GM21529 (cell line): ENCODE data around the gene SSX2B.
"Not testable (repeated sequence)": the region's sequence is repeated elsewhere in the genome, so short reads cannot be mapped to it uniquely, and the experiment has no call there.

Experiments used
- ATAC-seq: cut with Tn5 transposase; IDR thresholded peaks from one replicate; pipeline ENCODE4 v1.9.1; 2021; ENCODE audit not compliant: unreplicated experiment

The SSX2B gene, protein sequence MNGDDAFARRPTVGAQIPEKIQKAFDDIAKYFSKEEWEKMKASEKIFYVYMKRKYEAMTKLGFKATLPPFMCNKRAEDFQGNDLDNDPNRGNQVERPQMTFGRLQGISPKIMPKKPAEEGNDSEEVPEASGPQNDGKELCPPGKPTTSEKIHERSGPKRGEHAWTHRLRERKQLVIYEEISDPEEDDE

DNA sequence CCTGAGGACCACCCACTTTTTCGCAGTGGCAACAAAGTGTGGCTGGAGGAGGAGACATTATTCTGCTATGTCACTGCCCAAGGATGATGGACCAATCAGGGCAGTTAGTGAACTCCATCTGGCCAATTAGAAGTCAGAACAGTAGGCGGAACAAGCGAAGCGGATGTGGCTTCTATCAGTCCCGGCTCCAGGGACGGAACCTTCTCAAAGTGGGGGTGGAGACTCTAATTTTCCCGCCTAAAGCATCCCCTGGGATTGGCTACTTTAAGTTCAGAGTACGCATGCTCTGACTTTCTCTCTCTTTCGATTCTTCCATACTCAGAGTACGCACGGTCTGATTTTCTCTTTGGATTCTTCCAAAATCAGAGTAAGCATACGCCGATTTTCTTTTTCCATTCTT, at the start of gene SSX2B:
Gene SSX2B, plus strand, starts transcription at position 301 of the 400 bp plus-strand sequence. CDS start 1,429 bp downstream, outside the sequence.
- not testable (repeated sequence) for ATAC-seq

GRCh38 chrX:52707078-52707477, 44.0 kb upstream of the SSX2B start, which contains the start of gene SSX2:
TSS of gene SSX2 (minus strand) at chrX:52707178. CDS start at chrX:52705749, 1,429 bp downstream.
- not testable (repeated sequence) for ATAC-seq

- not testable (repeated sequence) for ATAC-seq
These were observed 14.9 kb downstream of the SSX2B start for GRCh38 chrX:52765983-52766382.

GRCh38 chrX:52773504-52773903, 22.5 kb downstream of the SSX2B start:
- ATAC-seq = not testable (repeated sequence)

GRCh38 chrX:52797327-52797726, 46.3 kb downstream of the SSX2B start, which contains the start of gene SPANXN5:
TSS of gene SPANXN5 (minus strand) at chrX:52797427. CDS start at chrX:52797348, 79 bp downstream.
- not testable (repeated sequence) for ATAC-seq

DNA sequence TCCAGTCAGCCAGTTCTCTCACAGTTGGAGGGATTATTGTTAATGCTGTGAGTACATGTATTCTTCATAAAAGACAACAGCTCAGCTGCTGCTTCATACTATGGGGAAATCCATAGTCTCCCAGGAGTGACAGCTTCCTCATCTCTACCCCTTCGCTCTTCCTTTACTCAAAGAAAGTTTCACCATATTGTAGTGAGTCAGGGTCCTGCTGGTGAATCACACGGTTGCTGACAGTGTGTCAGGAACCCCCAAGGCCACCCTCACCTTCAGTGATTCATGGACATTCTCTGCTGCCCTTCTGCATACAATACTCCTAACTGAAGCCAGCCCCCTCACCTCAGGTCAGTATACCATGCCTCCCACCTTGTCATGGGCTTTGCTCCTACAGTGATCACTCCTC, 53.8 kb downstream of the SSX2B start:
- not testable (repeated sequence) for ATAC-seq
